Activated T-helper 17 cell treated with anti-CD3 and anti-CD28 coated beads, Interleukin-2, amount 50 U/mL, for 72 hours (primary cell): ENCODE results near the gene DSG2. TPM values are rescaled to one million over a fixed set of nuclear protein-coding genes. Genes with fewer than 3 reads are reported as not detected.

Experiments used
- ATAC-seq: fragments of 150-1000 bp; cut with Tn5 transposase; replicated peaks from 2 replicates; pipeline ENCODE4 v1.10.0; 2021; ENCODE audit warnings: mild to moderate bottlenecking, moderate library complexity
- H3K27ac Mint-ChIP-seq: one replicate; pipeline ENCODE4 v1.8.0; 2022; ENCODE audit warnings: mixed read lengths
- H3K27me3 Mint-ChIP-seq: one replicate; pipeline ENCODE4 v1.8.0; 2022; ENCODE audit warnings: mixed read lengths
- H3K36me3 Mint-ChIP-seq: one replicate; pipeline ENCODE4 v1.8.0; 2022; ENCODE audit warnings: low read depth, mild to moderate bottlenecking, mixed read lengths
- H3K4me1 Mint-ChIP-seq: one replicate; pipeline ENCODE4 v1.8.0; 2022; ENCODE audit warnings: mixed read lengths
- H3K4me3 Mint-ChIP-seq: one replicate; pipeline ENCODE4 v1.8.0; 2022; ENCODE audit warnings: mild to moderate bottlenecking, mixed read lengths
- H3K9me3 Mint-ChIP-seq: one replicate; pipeline ENCODE4 v1.8.0; 2022; ENCODE audit warnings: mixed read lengths
- total RNA-seq, 2 donors: library from RNA; stranded (reverse); gene quantifications; one replicate each; pipeline ENCODE4 v1.2.3, GENCODE V29; 2022

Gene DSG2
- under 1 TPM; 0.09 to 0.11 TPM for total RNA-seq

GRCh38 chr18:31497836-31498573 is at the start of gene DSG2:
Gene DSG2, plus strand, starts transcription at chr18:31498177. Its CDS starts 75 bp downstream, at chr18:31498252.
- peaks cover 47% of the 10 kb centered on the region for H3K27me3 Mint-ChIP-seq
- peak within 1 kb of the TSS; percentile 42 for H3K4me3 Mint-ChIP-seq
- ATAC-seq = peak; percentile 38
- H3K4me1 Mint-ChIP-seq = no peaks in the 10 kb centered on the region
- no peaks in the 10 kb centered on the region for H3K36me3 Mint-ChIP-seq
- no peak within 1 kb of the TSS for H3K27ac Mint-ChIP-seq
- H3K9me3 Mint-ChIP-seq = no peaks in the 10 kb centered on the region

DNA sequence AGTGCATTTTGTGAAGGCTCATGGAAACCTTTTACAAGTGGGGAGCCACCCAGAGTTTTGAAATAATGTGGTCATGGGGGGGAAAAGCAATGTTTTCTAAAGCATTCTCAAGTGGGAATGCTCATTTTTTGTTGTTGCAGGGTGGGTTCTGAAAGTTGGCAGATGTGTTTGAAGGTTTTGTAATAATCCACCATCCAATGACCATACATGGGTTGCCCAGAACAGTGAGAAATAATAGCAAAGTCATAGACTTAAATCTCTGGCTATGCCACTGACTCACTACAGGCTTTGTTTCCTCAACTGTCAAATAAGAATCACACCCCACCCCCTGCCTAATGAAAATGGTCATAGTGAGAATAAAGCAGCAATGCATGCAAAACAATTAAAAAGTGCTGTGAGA is 47.6 kb upstream of the DSG2 start:
- no peak overlapping the region for H3K4me3 Mint-ChIP-seq

GRCh38 chr18:31451625-31452024 is 46.4 kb upstream of the DSG2 start:
- ATAC-seq = no peak
- Mint-ChIP-seq H3K9me3 (no peaks in the 10 kb centered on the region), H3K27me3 (no peaks in the 10 kb centered on the region), H3K36me3 (no peaks in the 10 kb centered on the region), H3K4me1 (no peaks in the 10 kb centered on the region), H3K27ac (no peak overlapping the region), H3K4me3 (no peak overlapping the region)

More for the DNA sequence above, 47.6 kb upstream of the DSG2 start:
- Mint-ChIP-seq H3K36me3 (no peaks in the 10 kb centered on the region), H3K27ac (no peak overlapping the region), H3K9me3 (no peaks in the 10 kb centered on the region), H3K4me1 (no peaks in the 10 kb centered on the region), H3K27me3 (no peaks in the 10 kb centered on the region)
- ATAC-seq = no peak

GRCh38 chr18:31454066-31454708 is 43.8 kb upstream of the DSG2 start:
- Mint-ChIP-seq H3K27me3 (no peaks in the 10 kb centered on the region), H3K9me3 (no peaks in the 10 kb centered on the region), H3K4me3 (no peak overlapping the region), H3K36me3 (no peaks in the 10 kb centered on the region), H3K27ac (no peak overlapping the region), H3K4me1 (no peaks in the 10 kb centered on the region)
- ATAC-seq = no peak

- Mint-ChIP-seq H3K27me3 (no peaks in the 10 kb centered on the region), H3K27ac (no peak overlapping the region), H3K4me1 (no peaks in the 10 kb centered on the region), H3K4me3 (no peak overlapping the region), H3K9me3 (no peaks in the 10 kb centered on the region), H3K36me3 (no peaks in the 10 kb centered on the region)
- ATAC-seq = no peak
Measured at GRCh38 chr18:31469629-31470028, 28.3 kb upstream of the DSG2 start.

GRCh38 chr18:31478688-31479087 is 19.3 kb upstream of the DSG2 start:
- Mint-ChIP-seq H3K27me3 (no peaks in the 10 kb centered on the region), H3K36me3 (no peaks in the 10 kb centered on the region), H3K27ac (no peak overlapping the region), H3K4me3 (no peak overlapping the region), H3K4me1 (no peaks in the 10 kb centered on the region), H3K9me3 (no peaks in the 10 kb centered on the region)
- no peak for ATAC-seq

DNA sequence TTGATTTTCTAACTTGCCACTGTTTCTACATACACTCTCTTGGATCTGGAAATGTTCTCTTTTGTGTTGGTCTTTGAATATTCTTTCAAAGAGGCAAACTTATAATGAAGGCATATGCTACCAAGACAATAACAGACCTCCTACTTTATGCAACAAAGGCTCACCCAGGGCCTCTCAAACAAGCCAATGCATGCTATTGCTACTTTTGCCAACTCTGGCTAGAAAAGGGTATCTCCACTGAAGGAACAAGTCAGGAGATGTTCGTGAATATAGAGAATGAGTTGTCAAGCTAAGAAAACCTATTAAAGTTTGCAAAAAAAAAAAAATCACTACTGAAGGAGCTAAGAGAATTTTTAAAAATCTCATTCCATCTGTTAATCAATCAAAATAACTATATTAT is 15.9 kb upstream of the DSG2 start:
- no peaks in the 10 kb centered on the region for H3K9me3 Mint-ChIP-seq
- peaks cover 3% of the 10 kb centered on the region for H3K27me3 Mint-ChIP-seq
- H3K4me3 Mint-ChIP-seq = no peak overlapping the region
- H3K27ac Mint-ChIP-seq = no peak overlapping the region
- no peaks in the 10 kb centered on the region for H3K4me1 Mint-ChIP-seq
- ATAC-seq = no peak
- H3K36me3 Mint-ChIP-seq = no peaks in the 10 kb centered on the region

DNA sequence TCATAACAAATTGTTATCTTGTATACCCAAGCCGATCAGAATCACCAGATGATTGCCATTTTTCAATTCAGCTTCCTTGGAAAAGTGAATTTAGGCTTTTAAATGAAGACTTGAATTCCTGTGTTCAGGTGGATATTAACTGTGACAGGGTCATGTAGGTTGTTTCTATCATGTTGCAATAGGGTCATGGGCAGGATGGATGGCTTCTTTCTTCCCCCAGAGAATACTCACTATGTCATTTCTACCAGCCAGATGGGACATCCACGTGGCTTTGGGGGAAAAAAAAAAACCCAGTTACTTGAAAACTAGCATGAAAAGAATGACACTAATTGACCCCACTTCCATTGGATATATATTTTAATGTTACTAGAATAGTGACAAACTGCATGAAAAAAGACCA is 14.6 kb upstream of the DSG2 start:
- H3K27me3 Mint-ChIP-seq = peaks cover 3% of the 10 kb centered on the region
- H3K27ac Mint-ChIP-seq = no peak overlapping the region
- no peaks in the 10 kb centered on the region for H3K9me3 Mint-ChIP-seq
- no peak for ATAC-seq
- no peaks in the 10 kb centered on the region for H3K36me3 Mint-ChIP-seq
- H3K4me1 Mint-ChIP-seq = no peaks in the 10 kb centered on the region
- no peak overlapping the region for H3K4me3 Mint-ChIP-seq

DNA sequence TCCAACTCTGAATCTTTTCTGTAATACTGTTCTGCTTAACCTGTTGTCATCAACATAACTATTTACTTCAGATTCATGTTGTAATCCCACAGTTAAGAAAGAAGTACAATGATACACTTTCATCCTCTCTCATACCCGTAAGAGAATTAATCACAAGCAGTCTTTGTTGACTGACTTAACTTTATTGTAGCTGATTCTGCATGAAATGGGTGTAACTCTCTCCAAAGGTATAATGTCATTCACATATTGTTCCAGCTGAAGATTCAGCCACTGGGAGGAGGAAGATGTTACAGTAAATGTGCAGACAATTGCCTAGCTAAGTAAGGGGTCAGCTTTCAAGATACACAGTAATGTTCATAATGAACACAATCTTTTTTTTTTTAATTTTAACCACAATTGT is 13.5 kb upstream of the DSG2 start:
- H3K27me3 Mint-ChIP-seq = peaks cover 3% of the 10 kb centered on the region
- H3K4me1 Mint-ChIP-seq = no peaks in the 10 kb centered on the region
- no peak overlapping the region for H3K4me3 Mint-ChIP-seq
- no peak for ATAC-seq
- no peak overlapping the region for H3K27ac Mint-ChIP-seq
- H3K36me3 Mint-ChIP-seq = no peaks in the 10 kb centered on the region
- no peaks in the 10 kb centered on the region for H3K9me3 Mint-ChIP-seq

- Mint-ChIP-seq H3K36me3 (no peaks in the 10 kb centered on the region), H3K4me3 (no peak overlapping the region), H3K27me3 (peaks cover 3% of the 10 kb centered on the region), H3K4me1 (no peaks in the 10 kb centered on the region), H3K9me3 (no peaks in the 10 kb centered on the region), H3K27ac (no peak overlapping the region)
- ATAC-seq = no peak
Measured at GRCh38 chr18:31486165-31486564, 11.8 kb upstream of the DSG2 start.

GRCh38 chr18:31487246-31488015 is 10.5 kb upstream of the DSG2 start:
- H3K27me3 Mint-ChIP-seq = peaks cover 3% of the 10 kb centered on the region
- H3K9me3 Mint-ChIP-seq = no peaks in the 10 kb centered on the region
- no peaks in the 10 kb centered on the region for H3K4me1 Mint-ChIP-seq
- H3K4me3 Mint-ChIP-seq = no peak overlapping the region
- H3K27ac Mint-ChIP-seq = no peak overlapping the region
- ATAC-seq = no peak
- no peaks in the 10 kb centered on the region for H3K36me3 Mint-ChIP-seq

DNA sequence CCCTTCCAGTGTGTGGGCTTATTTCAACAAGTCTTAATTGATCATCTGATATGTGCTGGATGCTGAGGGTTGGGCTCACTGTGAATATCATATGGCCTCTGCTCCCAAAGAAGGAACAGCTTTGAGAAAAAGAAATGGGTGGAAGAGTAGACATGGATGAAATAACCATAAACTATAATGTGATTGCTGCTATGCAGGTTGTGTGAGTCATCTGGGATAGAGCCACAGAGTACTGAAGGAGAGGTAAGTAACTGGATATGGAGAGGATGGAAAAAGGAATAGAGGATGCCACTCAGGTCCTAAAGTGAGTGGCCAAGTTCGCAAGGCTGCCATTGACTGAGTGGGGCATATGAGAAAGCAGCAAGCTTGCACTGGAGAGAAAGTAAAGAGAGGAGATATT is 8.7 kb upstream of the DSG2 start:
- H3K9me3 Mint-ChIP-seq = no peaks in the 10 kb centered on the region
- no peak overlapping the region for H3K27ac Mint-ChIP-seq
- H3K4me3 Mint-ChIP-seq = no peak overlapping the region
- H3K36me3 Mint-ChIP-seq = no peaks in the 10 kb centered on the region
- H3K4me1 Mint-ChIP-seq = no peaks in the 10 kb centered on the region
- peaks cover 6% of the 10 kb centered on the region for H3K27me3 Mint-ChIP-seq
- no peak for ATAC-seq

- Mint-ChIP-seq H3K36me3 (no peaks in the 10 kb centered on the region), H3K4me1 (no peaks in the 10 kb centered on the region), H3K27me3 (peaks cover 13% of the 10 kb centered on the region), H3K9me3 (no peaks in the 10 kb centered on the region), H3K27ac (no peak overlapping the region), H3K4me3 (no peak overlapping the region)
- ATAC-seq = peak; percentile 75
Measured at GRCh38 chr18:31490387-31490786, 7.6 kb upstream of the DSG2 start.

- Mint-ChIP-seq H3K4me3 (no peak overlapping the region), H3K27ac (no peak overlapping the region), H3K36me3 (no peaks in the 10 kb centered on the region), H3K4me1 (no peaks in the 10 kb centered on the region), H3K9me3 (no peaks in the 10 kb centered on the region), H3K27me3 (peaks cover 17% of the 10 kb centered on the region)
- no peak for ATAC-seq
Measured at GRCh38 chr18:31490833-31491232, 7.1 kb upstream of the DSG2 start.

DNA sequence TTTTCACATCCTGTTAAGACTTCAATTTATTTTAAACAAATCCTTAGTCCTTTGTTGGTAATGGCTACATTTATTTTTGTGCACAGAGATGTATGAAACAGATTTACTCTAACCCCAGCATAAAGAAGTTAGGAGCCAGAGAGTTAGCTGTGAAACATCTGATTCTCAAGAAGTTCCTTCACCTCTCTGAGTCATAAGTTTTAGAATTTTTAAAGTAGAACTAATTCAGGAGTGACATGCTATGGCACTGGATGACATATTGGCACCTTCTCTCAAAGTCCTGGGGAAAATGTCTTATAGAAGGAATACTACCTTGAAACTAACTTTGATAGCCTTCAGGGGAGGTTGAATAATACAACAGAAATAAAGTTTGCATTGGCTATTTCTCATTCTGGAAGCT is 6.4 kb upstream of the DSG2 start:
- H3K9me3 Mint-ChIP-seq = no peaks in the 10 kb centered on the region
- no peak overlapping the region for H3K4me3 Mint-ChIP-seq
- no peaks in the 10 kb centered on the region for H3K4me1 Mint-ChIP-seq
- no peaks in the 10 kb centered on the region for H3K36me3 Mint-ChIP-seq
- H3K27ac Mint-ChIP-seq = no peak overlapping the region
- ATAC-seq = no peak
- H3K27me3 Mint-ChIP-seq = peaks cover 22% of the 10 kb centered on the region
